ENCODE data around the gene CCDC85C.

CCDC85C gene

GRCh38 chr14:99513946-99514551, 90.0 kb downstream of the CCDC85C start:
- no peak for TF ChIP-seq CTCF (IDR thresholded peaks at IDR 0.05; ENCODE audit: extremely low read depth, insufficient read depth, missing control alignments)
- no peak for DNase-seq (ENCODE audit: low spot score)
- in situ Hi-C loops (cut with MboI; ENCODE audit: low pct_unique_long_range_greater_than_20kb, low sequenced_read_pairs, unreplicated experiment): no loop called here

GRCh38 chr14:99513183-99513694, 90.8 kb downstream of the CCDC85C start:
- in situ Hi-C loops (cut with MboI; ENCODE audit: low pct_unique_long_range_greater_than_20kb, low sequenced_read_pairs, unreplicated experiment): no loop called here
- TF ChIP-seq CTCF (IDR thresholded peaks at IDR 0.05; ENCODE audit: extremely low read depth, insufficient read depth, missing control alignments): no peak

GRCh38 chr14:99512571-99513182, 91.3 kb downstream of the CCDC85C start:
- no peak for DNase-seq (ENCODE audit: low spot score)
- in situ Hi-C loops (cut with MboI; ENCODE audit: low pct_unique_long_range_greater_than_20kb, low sequenced_read_pairs, unreplicated experiment): no loop called here
- no peak for TF ChIP-seq CTCF (IDR thresholded peaks at IDR 0.05; ENCODE audit: extremely low read depth, insufficient read depth, missing control alignments)

More at GRCh38 chr14:99513183-99513694, 90.8 kb downstream of the CCDC85C start:
- DNase-seq (ENCODE audit: low spot score): no peak

- in situ Hi-C loops (cut with MboI; ENCODE audit: low pct_unique_long_range_greater_than_20kb, low sequenced_read_pairs, unreplicated experiment): no loop called here
- DNase-seq (ENCODE audit: low spot score): no peak
- no peak for TF ChIP-seq CTCF (IDR thresholded peaks at IDR 0.05; ENCODE audit: extremely low read depth, insufficient read depth, missing control alignments)
These were observed 91.9 kb downstream of the CCDC85C start for GRCh38 chr14:99512110-99512449.

GRCh38 chr14:99511421-99512109, 92.4 kb downstream of the CCDC85C start:
- no peak for DNase-seq (ENCODE audit: low spot score)
- TF ChIP-seq CTCF (IDR thresholded peaks at IDR 0.05; ENCODE audit: extremely low read depth, insufficient read depth, missing control alignments): no peak
- in situ Hi-C loops (cut with MboI; ENCODE audit: low pct_unique_long_range_greater_than_20kb, low sequenced_read_pairs, unreplicated experiment): no loop called here

- in situ Hi-C loops (cut with MboI; ENCODE audit: low pct_unique_long_range_greater_than_20kb, low sequenced_read_pairs, unreplicated experiment): no loop called here
- TF ChIP-seq CTCF (IDR thresholded peaks at IDR 0.05; ENCODE audit: extremely low read depth, insufficient read depth, missing control alignments): no peak
- DNase-seq (ENCODE audit: low spot score): no peak
These were observed 93.4 kb downstream of the CCDC85C start for GRCh38 chr14:99510556-99511139.
